Activated T-helper 17 cell treated with anti-CD3 and anti-CD28 coated beads, Interleukin-2, amount 50 U/mL, for 72 hours (primary cell): ENCODE measurements around the gene MYO7A. TPM values are rescaled to one million over a fixed set of nuclear protein-coding genes. Genes with fewer than 3 reads are reported as not detected.

Experiments
- ATAC-seq: fragments of 150-1000 bp; cut with Tn5 transposase; replicated peaks from 2 replicates; pipeline ENCODE4 v1.10.0; 2021; ENCODE audit warnings: mild to moderate bottlenecking, moderate library complexity
- H3K27ac Mint-ChIP-seq: one replicate; pipeline ENCODE4 v1.8.0; 2022; ENCODE audit warnings: mixed read lengths
- H3K27me3 Mint-ChIP-seq: one replicate; pipeline ENCODE4 v1.8.0; 2022; ENCODE audit warnings: mixed read lengths
- H3K36me3 Mint-ChIP-seq: one replicate; pipeline ENCODE4 v1.8.0; 2022; ENCODE audit warnings: low read depth, mild to moderate bottlenecking, mixed read lengths
- H3K4me1 Mint-ChIP-seq: one replicate; pipeline ENCODE4 v1.8.0; 2022; ENCODE audit warnings: mixed read lengths
- H3K4me3 Mint-ChIP-seq: one replicate; pipeline ENCODE4 v1.8.0; 2022; ENCODE audit warnings: mild to moderate bottlenecking, mixed read lengths
- H3K9me3 Mint-ChIP-seq: one replicate; pipeline ENCODE4 v1.8.0; 2022; ENCODE audit warnings: mixed read lengths
- total RNA-seq, 2 donors: library from RNA; stranded (reverse); gene quantifications; one replicate each; pipeline ENCODE4 v1.2.3, GENCODE V29; 2022

Gene MYO7A
- total RNA-seq, 2 donors from 2014 or later = 0.95 to 4.0 TPM

GRCh38 chr11:77114089-77114463, 14.0 kb upstream of the MYO7A start:
- Mint-ChIP-seq H3K36me3 (no peaks in the 10 kb centered on the region), H3K9me3 (no peaks in the 10 kb centered on the region)

GRCh38 chr11:77115181-77115611, 12.8 kb upstream of the MYO7A start:
- H3K4me1 Mint-ChIP-seq = no peaks in the 10 kb centered on the region
- H3K9me3 Mint-ChIP-seq = no peaks in the 10 kb centered on the region
- no peaks in the 10 kb centered on the region for H3K36me3 Mint-ChIP-seq
- no peak overlapping the region for H3K27ac Mint-ChIP-seq
- no peak overlapping the region for H3K4me3 Mint-ChIP-seq
- ATAC-seq = no peak
- H3K27me3 Mint-ChIP-seq = no peaks in the 10 kb centered on the region

More at GRCh38 chr11:77114089-77114463, 14.0 kb upstream of the MYO7A start:
- ATAC-seq = no peak
- Mint-ChIP-seq H3K4me1 (no peaks in the 10 kb centered on the region), H3K27me3 (no peaks in the 10 kb centered on the region), H3K4me3 (no peak overlapping the region), H3K27ac (no peak overlapping the region)

- ATAC-seq = no peak
- Mint-ChIP-seq H3K4me1 (no peaks in the 10 kb centered on the region), H3K9me3 (no peaks in the 10 kb centered on the region), H3K36me3 (no peaks in the 10 kb centered on the region), H3K27me3 (no peaks in the 10 kb centered on the region), H3K27ac (no peak overlapping the region), H3K4me3 (no peak overlapping the region)
Measured at GRCh38 chr11:77115956-77116355, 12.1 kb upstream of the MYO7A start.

GRCh38 chr11:77117492-77117891, 10.6 kb upstream of the MYO7A start:
- no peak overlapping the region for H3K4me3 Mint-ChIP-seq
- H3K4me1 Mint-ChIP-seq = no peaks in the 10 kb centered on the region
- no peaks in the 10 kb centered on the region for H3K27me3 Mint-ChIP-seq
- H3K36me3 Mint-ChIP-seq = no peaks in the 10 kb centered on the region
- H3K27ac Mint-ChIP-seq = no peak overlapping the region
- ATAC-seq = no peak
- H3K9me3 Mint-ChIP-seq = no peaks in the 10 kb centered on the region

- no peak for ATAC-seq
- Mint-ChIP-seq H3K27me3 (no peaks in the 10 kb centered on the region), H3K4me3 (no peak overlapping the region), H3K36me3 (no peaks in the 10 kb centered on the region), H3K27ac (no peak overlapping the region), H3K9me3 (no peaks in the 10 kb centered on the region), H3K4me1 (no peaks in the 10 kb centered on the region)
Measured at GRCh38 chr11:77118086-77118485, 10.0 kb upstream of the MYO7A start.

- Mint-ChIP-seq H3K9me3 (no peaks in the 10 kb centered on the region), H3K4me1 (no peaks in the 10 kb centered on the region), H3K27me3 (no peaks in the 10 kb centered on the region), H3K36me3 (no peaks in the 10 kb centered on the region), H3K27ac (no peak overlapping the region), H3K4me3 (no peak overlapping the region)
- ATAC-seq = no peak
Measured at GRCh38 chr11:77118971-77119370, 9.1 kb upstream of the MYO7A start.

GRCh38 chr11:77119531-77119936, 8.5 kb upstream of the MYO7A start:
- no peaks in the 10 kb centered on the region for H3K36me3 Mint-ChIP-seq
- no peak overlapping the region for H3K4me3 Mint-ChIP-seq
- no peaks in the 10 kb centered on the region for H3K9me3 Mint-ChIP-seq
- no peak for ATAC-seq
- no peaks in the 10 kb centered on the region for H3K4me1 Mint-ChIP-seq
- no peak overlapping the region for H3K27ac Mint-ChIP-seq
- H3K27me3 Mint-ChIP-seq = no peaks in the 10 kb centered on the region

- Mint-ChIP-seq H3K36me3 (no peaks in the 10 kb centered on the region), H3K4me3 (no peak overlapping the region), H3K27me3 (no peaks in the 10 kb centered on the region), H3K9me3 (no peaks in the 10 kb centered on the region), H3K4me1 (no peaks in the 10 kb centered on the region), H3K27ac (no peak overlapping the region)
- ATAC-seq = no peak
Measured at GRCh38 chr11:77120571-77120970, 7.5 kb upstream of the MYO7A start.

GRCh38 chr11:77121096-77121640, 6.9 kb upstream of the MYO7A start:
- Mint-ChIP-seq H3K9me3 (no peaks in the 10 kb centered on the region), H3K36me3 (no peaks in the 10 kb centered on the region), H3K4me1 (no peaks in the 10 kb centered on the region), H3K27ac (no peak overlapping the region), H3K27me3 (no peaks in the 10 kb centered on the region), H3K4me3 (no peak overlapping the region)
- ATAC-seq = no peak

GRCh38 chr11:77121876-77122575, 6.0 kb upstream of the MYO7A start:
- no peak overlapping the region for H3K27ac Mint-ChIP-seq
- no peaks in the 10 kb centered on the region for H3K36me3 Mint-ChIP-seq
- no peak for ATAC-seq
- no peak overlapping the region for H3K4me3 Mint-ChIP-seq
- H3K9me3 Mint-ChIP-seq = no peaks in the 10 kb centered on the region
- H3K4me1 Mint-ChIP-seq = no peaks in the 10 kb centered on the region
- no peaks in the 10 kb centered on the region for H3K27me3 Mint-ChIP-seq

GRCh38 chr11:77122576-77123212, 5.4 kb upstream of the MYO7A start:
- Mint-ChIP-seq H3K4me1 (peaks cover 4% of the 10 kb centered on the region), H3K36me3 (no peaks in the 10 kb centered on the region), H3K9me3 (no peaks in the 10 kb centered on the region), H3K27me3 (no peaks in the 10 kb centered on the region), H3K4me3 (no peak overlapping the region), H3K27ac (peak overlapping the region; percentile 56)
- ATAC-seq = no peak

GRCh38 chr11:77123591-77123990, 4.5 kb upstream of the MYO7A start:
- no peaks in the 10 kb centered on the region for H3K27me3 Mint-ChIP-seq
- H3K36me3 Mint-ChIP-seq = no peaks in the 10 kb centered on the region
- peaks cover 9% of the 10 kb centered on the region for H3K4me1 Mint-ChIP-seq
- H3K4me3 Mint-ChIP-seq = no peak overlapping the region
- no peaks in the 10 kb centered on the region for H3K9me3 Mint-ChIP-seq
- no peak overlapping the region for H3K27ac Mint-ChIP-seq
- no peak for ATAC-seq

- H3K4me1 Mint-ChIP-seq = peaks cover 9% of the 10 kb centered on the region
Measured at GRCh38 chr11:77124041-77124440, 4.0 kb upstream of the MYO7A start.

GRCh38 chr11:77124488-77124887, 3.6 kb upstream of the MYO7A start:
- no peak for ATAC-seq
- Mint-ChIP-seq H3K36me3 (no peaks in the 10 kb centered on the region), H3K4me1 (peaks cover 9% of the 10 kb centered on the region), H3K4me3 (no peak overlapping the region), H3K27me3 (no peaks in the 10 kb centered on the region), H3K9me3 (no peaks in the 10 kb centered on the region), H3K27ac (no peak overlapping the region)

More at GRCh38 chr11:77124041-77124440, 4.0 kb upstream of the MYO7A start:
- no peak for ATAC-seq
- Mint-ChIP-seq H3K9me3 (no peaks in the 10 kb centered on the region), H3K36me3 (no peaks in the 10 kb centered on the region), H3K27me3 (no peaks in the 10 kb centered on the region), H3K4me3 (no peak overlapping the region), H3K27ac (no peak overlapping the region)

- Mint-ChIP-seq H3K36me3 (no peaks in the 10 kb centered on the region), H3K27me3 (no peaks in the 10 kb centered on the region), H3K4me1 (peaks cover 9% of the 10 kb centered on the region), H3K27ac (no peak overlapping the region), H3K4me3 (no peak overlapping the region), H3K9me3 (no peaks in the 10 kb centered on the region)
- no peak for ATAC-seq
Measured at GRCh38 chr11:77125191-77125590, 2.9 kb upstream of the MYO7A start.
